Measurements from ENCODE around the gene VMP1.

DNA sequence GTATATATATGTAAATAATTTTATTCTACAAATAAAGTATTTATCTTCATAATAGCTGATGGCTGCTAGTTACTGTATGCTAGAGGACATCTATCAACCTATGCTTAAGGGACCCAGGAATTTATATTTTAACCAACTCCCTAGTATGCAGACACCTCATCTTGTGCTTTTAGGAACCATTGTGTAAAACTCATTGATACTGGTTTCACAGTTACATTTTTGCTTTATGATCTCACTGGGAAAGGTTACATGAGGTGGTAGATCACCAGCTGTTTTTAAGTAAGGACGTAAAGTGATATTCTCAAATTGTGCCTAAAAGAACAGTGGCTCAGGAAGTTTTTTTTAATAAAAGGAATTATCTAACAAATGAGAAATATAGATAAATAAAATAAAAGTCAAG is 56.4 kb downstream of the VMP1 start:
- TF ChIP-seq, protein P1, sequence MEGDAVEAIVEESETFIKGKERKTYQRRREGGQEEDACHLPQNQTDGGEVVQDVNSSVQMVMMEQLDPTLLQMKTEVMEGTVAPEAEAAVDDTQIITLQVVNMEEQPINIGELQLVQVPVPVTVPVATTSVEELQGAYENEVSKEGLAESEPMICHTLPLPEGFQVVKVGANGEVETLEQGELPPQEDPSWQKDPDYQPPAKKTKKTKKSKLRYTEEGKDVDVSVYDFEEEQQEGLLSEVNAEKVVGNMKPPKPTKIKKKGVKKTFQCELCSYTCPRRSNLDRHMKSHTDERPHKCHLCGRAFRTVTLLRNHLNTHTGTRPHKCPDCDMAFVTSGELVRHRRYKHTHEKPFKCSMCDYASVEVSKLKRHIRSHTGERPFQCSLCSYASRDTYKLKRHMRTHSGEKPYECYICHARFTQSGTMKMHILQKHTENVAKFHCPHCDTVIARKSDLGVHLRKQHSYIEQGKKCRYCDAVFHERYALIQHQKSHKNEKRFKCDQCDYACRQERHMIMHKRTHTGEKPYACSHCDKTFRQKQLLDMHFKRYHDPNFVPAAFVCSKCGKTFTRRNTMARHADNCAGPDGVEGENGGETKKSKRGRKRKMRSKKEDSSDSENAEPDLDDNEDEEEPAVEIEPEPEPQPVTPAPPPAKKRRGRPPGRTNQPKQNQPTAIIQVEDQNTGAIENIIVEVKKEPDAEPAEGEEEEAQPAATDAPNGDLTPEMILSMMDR (IDR thresholded peaks at IDR 0.05): no peak
- no peak for TF ChIP-seq POLR2A (IDR thresholded peaks at IDR 0.05)
